ENCODE data around the gene PRKG1. TPM values are rescaled to one million over a fixed set of nuclear protein-coding genes. Genes with fewer than 3 reads are reported as not detected.
A peak's percentile ranks its signal among the peaks of the same experiment; 100 is the strongest.
"Not testable (repeated sequence)": the region's sequence is repeated elsewhere in the genome, so short reads cannot be mapped to it uniquely, and the experiment has no call there.

PRKG1 gene
- total RNA-seq, 1 donor from 2014 or later = 28.1 TPM

- ATAC-seq (no peak), DNase-seq (ENCODE audit: missing footprints) (no peak)
- intact Hi-C loops (cut with DNase I) = loop anchor here (10.0 kb wide), 1 partner anchor 189 kb away; no protein-coding TSS in a partner anchor
These were observed 161.6 kb downstream of the PRKG1 start for GRCh38 chr10:51235865-51236264.

GRCh38 chr10:51239006-51239405 lies 164.7 kb downstream of the PRKG1 start:
- ATAC-seq = peak; percentile 41
- DNase-seq (ENCODE audit: missing footprints) = no peak
- intact Hi-C loops (cut with DNase I) = loop anchor here (10.0 kb wide), 1 partner anchor 186 kb away; no protein-coding TSS in a partner anchor

GRCh38 chr10:51241461-51241860 lies 167.2 kb downstream of the PRKG1 start:
- intact Hi-C loops (cut with DNase I) = loop anchor here (5.0 kb wide), 1 partner anchor 89 kb away; no protein-coding TSS in a partner anchor
- no peak for ATAC-seq

GRCh38 chr10:51242393-51242792 lies 168.1 kb downstream of the PRKG1 start:
- intact Hi-C loops (cut with DNase I) = loop anchor here (5.0 kb wide), 1 partner anchor 90 kb away; no protein-coding TSS in a partner anchor
- no peak for ATAC-seq

More at GRCh38 chr10:51241461-51241860, 167.2 kb downstream of the PRKG1 start:
- no peak for DNase-seq (ENCODE audit: missing footprints)

GRCh38 chr10:51244309-51244708 lies 170.0 kb downstream of the PRKG1 start:
- peak; percentile 51 for ATAC-seq
- intact Hi-C loops (cut with DNase I) = loop anchor here (5.0 kb wide), 1 partner anchor 92 kb away; no protein-coding TSS in a partner anchor
- no peak for DNase-seq (ENCODE audit: missing footprints)

More at GRCh38 chr10:51242393-51242792, 168.1 kb downstream of the PRKG1 start:
- no peak for DNase-seq (ENCODE audit: missing footprints)

- intact Hi-C loops (cut with DNase I) = loop anchor here (5.0 kb wide), 1 partner anchor 93 kb away; no protein-coding TSS in a partner anchor
- DNase-seq (ENCODE audit: missing footprints) (no peak), ATAC-seq (peak; percentile 82)
These were observed 170.6 kb downstream of the PRKG1 start for GRCh38 chr10:51244748-51245490.

GRCh38 chr10:51246156-51246555 lies 171.9 kb downstream of the PRKG1 start:
- intact Hi-C loops (cut with DNase I) = no loop called here
- no peak for ATAC-seq
- DNase-seq (ENCODE audit: missing footprints) = no peak

- ATAC-seq (no peak), DNase-seq (ENCODE audit: missing footprints) (no peak)
- intact Hi-C loops (cut with DNase I) = no loop called here
These were observed 176.1 kb downstream of the PRKG1 start for GRCh38 chr10:51250278-51250920.

GRCh38 chr10:51251110-51251509 lies 176.8 kb downstream of the PRKG1 start:
- ATAC-seq (no peak), DNase-seq (ENCODE audit: missing footprints) (no peak)
- intact Hi-C loops (cut with DNase I) = no loop called here

GRCh38 chr10:51255381-51255780 lies 181.1 kb downstream of the PRKG1 start:
- intact Hi-C loops (cut with DNase I) = no loop called here

GRCh38 chr10:51257511-51258248 lies 183.4 kb downstream of the PRKG1 start:
- no peak for DNase-seq (ENCODE audit: missing footprints)
- intact Hi-C loops (cut with DNase I) = no loop called here
- peak; percentile 20 for ATAC-seq

More at GRCh38 chr10:51255381-51255780, 181.1 kb downstream of the PRKG1 start:
- DNase-seq (ENCODE audit: missing footprints) = no peak
- ATAC-seq = no peak

GRCh38 chr10:51260376-51260775 lies 186.1 kb downstream of the PRKG1 start:
- no peak for DNase-seq (ENCODE audit: missing footprints)
- no peak for ATAC-seq
- intact Hi-C loops (cut with DNase I) = no loop called here

GRCh38 chr10:51266496-51266895 lies 192.2 kb downstream of the PRKG1 start:
- DNase-seq (ENCODE audit: missing footprints) = no peak
- intact Hi-C loops (cut with DNase I) = no loop called here
- ATAC-seq = no peak

GRCh38 chr10:51267980-51268570 lies 193.8 kb downstream of the PRKG1 start:
- not testable (repeated sequence) for ATAC-seq

GRCh38 chr10:51269821-51270220 lies 195.5 kb downstream of the PRKG1 start:
- ATAC-seq (no peak), DNase-seq (ENCODE audit: missing footprints) (no peak)
- intact Hi-C loops (cut with DNase I) = no loop called here

More at GRCh38 chr10:51267980-51268570, 193.8 kb downstream of the PRKG1 start:
- DNase-seq (ENCODE audit: missing footprints); intact Hi-C loops (cut with DNase I): not testable (repeated sequence)

GRCh38 chr10:51270936-51271530 lies 196.7 kb downstream of the PRKG1 start:
- ATAC-seq = no peak
- no peak for DNase-seq (ENCODE audit: missing footprints)
- intact Hi-C loops (cut with DNase I) = no loop called here

GRCh38 chr10:51272099-51272498 lies 197.8 kb downstream of the PRKG1 start:
- intact Hi-C loops (cut with DNase I); DNase-seq (ENCODE audit: missing footprints); ATAC-seq: not testable (repeated sequence)

GRCh38 chr10:51272555-51272954 lies 198.3 kb downstream of the PRKG1 start:
- DNase-seq (ENCODE audit: missing footprints) (no peak), ATAC-seq (peak; percentile 64)
- intact Hi-C loops (cut with DNase I) = no loop called here
